ENCODE measurements around the gene ZNF174. TPM values are rescaled to one million over a fixed set of nuclear protein-coding genes. Genes with fewer than 3 reads are reported as not detected.
A peak's percentile ranks its signal among the peaks of the same experiment; 100 is the strongest.

ZNF174 gene
- total RNA-seq: 10 to 100 TPM in 1 of 2 donors, 1 to 10 TPM in 1; 5.4 to 16.8 TPM

- peaks cover 10% of the 10 kb centered on the region for H3K9me3 ChIP-seq
- DNase-seq (ENCODE audit: low spot score): peak; percentile 96
- peak within 1 kb of the TSS; percentile 91 for H3K4me3 ChIP-seq
- H3K4me1 ChIP-seq (ENCODE audit: control insufficient read depth in 1 of 2, low read depth in 2 of 2): peaks cover 10 to 32% of the 10 kb centered on the region in 2 donors
- H3K27me3 ChIP-seq (replicated peaks; ENCODE audit: insufficient read depth): no peaks in the 10 kb centered on the region
- no peak for TF ChIP-seq CTCF (IDR thresholded peaks at IDR 0.05)
- peaks cover 32% of the 10 kb centered on the region for H3K36me3 ChIP-seq
- peak; percentile 98 for ATAC-seq (ENCODE audit: insufficient number of reproducible peaks, low FRiP score, low read depth)
- peak within 1 kb of the TSS; percentile 75 to 79 for H3K27ac ChIP-seq
Measured at GRCh38 chr16:3400779-3401688, at the start of gene ZNF174, which contains the start of gene ZSCAN32. Gene ZNF174 (plus strand): TSS chr16:3401215. CDS start chr16:3402005, 790 bp downstream. Gene ZSCAN32 (minus strand): TSS chr16:3401004. CDS start chr16:3397557, 3,447 bp downstream.

- no peak for TF ChIP-seq CTCF (IDR thresholded peaks at IDR 0.05)
- Histone ChIP-seq H3K36me3 (no peaks in the 10 kb centered on the region), H3K4me1 (ENCODE audit: control insufficient read depth in 1 of 2, low read depth in 2 of 2) (no peaks in the 10 kb centered on the region), H3K27me3 (replicated peaks; ENCODE audit: insufficient read depth) (no peaks in the 10 kb centered on the region), H3K27ac (no peak within 1 kb of the TSS), H3K4me3 (no peak within 1 kb of the TSS), H3K9me3 (no peaks in the 10 kb centered on the region)
- ATAC-seq (ENCODE audit: insufficient number of reproducible peaks, low FRiP score, low read depth): no peak
- no peak for DNase-seq (ENCODE audit: low spot score)
Measured at GRCh38 chr16:3355589-3355988, 45.4 kb upstream of the ZNF174 start, which contains the start of gene OR2C1. Gene OR2C1 (plus strand): TSS chr16:3355889. CDS start chr16:3355941, 52 bp downstream.

- ATAC-seq (ENCODE audit: insufficient number of reproducible peaks, low FRiP score, low read depth) (no peak), DNase-seq (ENCODE audit: low spot score) (no peak)
- no peak for TF ChIP-seq CTCF (IDR thresholded peaks at IDR 0.05)
- Histone ChIP-seq H3K27me3 (replicated peaks; ENCODE audit: insufficient read depth) (no peaks in the 10 kb centered on the region), H3K4me1 (ENCODE audit: control insufficient read depth in 1 of 2, low read depth in 2 of 2) (no peaks in the 10 kb centered on the region), H3K36me3 (no peaks in the 10 kb centered on the region), H3K9me3 (no peaks in the 10 kb centered on the region), H3K27ac (no peak overlapping the region), H3K4me3 (no peak overlapping the region)
Measured at GRCh38 chr16:3356118-3356517, 44.9 kb upstream of the ZNF174 start.

GRCh38 chr16:3358871-3359270, 42.1 kb upstream of the ZNF174 start:
- ATAC-seq (ENCODE audit: insufficient number of reproducible peaks, low FRiP score, low read depth) (no peak), DNase-seq (ENCODE audit: low spot score) (no peak)

More at GRCh38 chr16:3358871-3359270, 42.1 kb upstream of the ZNF174 start:
- H3K36me3 ChIP-seq: no peaks in the 10 kb centered on the region
- H3K4me1 ChIP-seq (ENCODE audit: control insufficient read depth in 1 of 2, low read depth in 2 of 2): no peaks in the 10 kb centered on the region
- H3K27me3 ChIP-seq (replicated peaks; ENCODE audit: insufficient read depth): no peaks in the 10 kb centered on the region
- H3K27ac ChIP-seq: no peak overlapping the region
- no peak overlapping the region for H3K4me3 ChIP-seq
- no peak for TF ChIP-seq CTCF (IDR thresholded peaks at IDR 0.05)
- H3K9me3 ChIP-seq: peaks cover 3% of the 10 kb centered on the region
